Lower lobe of right lung (tissue), 2 donors: ENCODE data around the gene PLPP2. TPM values are rescaled to one million over a fixed set of nuclear protein-coding genes. Genes with fewer than 3 reads are reported as not detected.

ENCODE experiments used
- ATAC-seq, 2 donors: fragments of 200-7000 bp; cut with Tn5 transposase; one replicate each; pipeline ENCODE4 v1.9.1; 2020 to 2022; ENCODE audit warnings: mild to moderate bottlenecking in 2 of 2, moderate library complexity in 2 of 2
- DNase-seq: peaks from one replicate; pipeline ENCODE4 v3.0.0-alpha.2; 2020
- H3K27ac ChIP-seq: fragments of 200-600 bp; one replicate; pipeline ENCODE4 v1.8.0; 2022
- H3K27me3 ChIP-seq: fragments of 200-600 bp; one replicate; pipeline ENCODE4 v1.8.0; 2022; ENCODE audit warnings: low read depth
- H3K36me3 ChIP-seq: fragments of 200-600 bp; one replicate; pipeline ENCODE4 v1.8.0; 2022; ENCODE audit warnings: mild to moderate bottlenecking
- H3K4me1 ChIP-seq: fragments of 200-600 bp; one replicate; pipeline ENCODE4 v1.8.0; 2022
- H3K4me3 ChIP-seq: fragments of 200-600 bp; one replicate; pipeline ENCODE4 v1.8.0; 2022; ENCODE audit warnings: mild to moderate bottlenecking
- H3K9me3 ChIP-seq: fragments of 200-600 bp; one replicate; pipeline ENCODE4 v1.8.0; 2022
- intact Hi-C: fragments of 100-400 bp; cut with DNase I; formaldehyde crosslinking; loops from one replicate; pipeline ENCODE4 v1.11.0; 2022
- total RNA-seq: library from RNA; stranded (reverse); fragmentation: NEBNext Ultra II Directional; extraction: Animal tissue kit (Norgen Biotek cat#: 25700); gene quantifications from one replicate; pipeline ENCODE4 v1.2.1, GENCODE V29; 2021
- TF ChIP-seq, protein P1 (sequence below): fragments of 200-600 bp; IDR thresholded peaks from one replicate; pipeline ENCODE4 v1.8.0; 2022; ENCODE audit warnings: antibody characterized with exemption, mild to moderate bottlenecking
- donor health status: DM: no; HTN: yes; CAD: no; lungs with severe emphysema.

PLPP2 gene
- total RNA-seq, 1 donor from 2014 or later: 11.7 TPM

DNA sequence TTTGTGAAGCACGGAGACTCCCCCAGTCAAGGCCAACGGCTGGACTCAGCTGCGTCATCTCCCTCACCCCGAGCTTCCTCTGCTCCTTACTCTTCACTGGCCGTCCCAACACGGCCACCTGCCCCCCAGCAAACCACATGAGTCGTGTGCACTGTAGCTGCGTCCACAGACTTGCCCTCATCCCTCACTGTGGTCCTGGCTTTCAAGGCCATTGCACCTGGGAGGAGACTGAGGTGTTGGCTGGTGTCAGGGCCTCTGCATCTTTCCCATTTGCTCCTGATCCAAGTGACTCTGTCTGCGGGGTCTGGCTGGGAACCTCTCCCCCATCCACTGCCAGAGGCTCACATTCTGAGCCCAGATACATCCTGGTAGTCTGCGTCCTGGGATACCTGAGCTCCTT lies 11.5 kb downstream of the PLPP2 start:
- Histone ChIP-seq H3K4me1 (no peaks in the 10 kb centered on the region), H3K9me3 (no peaks in the 10 kb centered on the region), H3K4me3 (no peak overlapping the region), H3K27ac (no peak overlapping the region), H3K36me3 (no peaks in the 10 kb centered on the region), H3K27me3 (peaks cover 13% of the 10 kb centered on the region)
- TF ChIP-seq, protein P1, sequence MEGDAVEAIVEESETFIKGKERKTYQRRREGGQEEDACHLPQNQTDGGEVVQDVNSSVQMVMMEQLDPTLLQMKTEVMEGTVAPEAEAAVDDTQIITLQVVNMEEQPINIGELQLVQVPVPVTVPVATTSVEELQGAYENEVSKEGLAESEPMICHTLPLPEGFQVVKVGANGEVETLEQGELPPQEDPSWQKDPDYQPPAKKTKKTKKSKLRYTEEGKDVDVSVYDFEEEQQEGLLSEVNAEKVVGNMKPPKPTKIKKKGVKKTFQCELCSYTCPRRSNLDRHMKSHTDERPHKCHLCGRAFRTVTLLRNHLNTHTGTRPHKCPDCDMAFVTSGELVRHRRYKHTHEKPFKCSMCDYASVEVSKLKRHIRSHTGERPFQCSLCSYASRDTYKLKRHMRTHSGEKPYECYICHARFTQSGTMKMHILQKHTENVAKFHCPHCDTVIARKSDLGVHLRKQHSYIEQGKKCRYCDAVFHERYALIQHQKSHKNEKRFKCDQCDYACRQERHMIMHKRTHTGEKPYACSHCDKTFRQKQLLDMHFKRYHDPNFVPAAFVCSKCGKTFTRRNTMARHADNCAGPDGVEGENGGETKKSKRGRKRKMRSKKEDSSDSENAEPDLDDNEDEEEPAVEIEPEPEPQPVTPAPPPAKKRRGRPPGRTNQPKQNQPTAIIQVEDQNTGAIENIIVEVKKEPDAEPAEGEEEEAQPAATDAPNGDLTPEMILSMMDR: no peak
- ATAC-seq: no peak
- intact Hi-C loops: no loop called here
- no peak for DNase-seq

DNA sequence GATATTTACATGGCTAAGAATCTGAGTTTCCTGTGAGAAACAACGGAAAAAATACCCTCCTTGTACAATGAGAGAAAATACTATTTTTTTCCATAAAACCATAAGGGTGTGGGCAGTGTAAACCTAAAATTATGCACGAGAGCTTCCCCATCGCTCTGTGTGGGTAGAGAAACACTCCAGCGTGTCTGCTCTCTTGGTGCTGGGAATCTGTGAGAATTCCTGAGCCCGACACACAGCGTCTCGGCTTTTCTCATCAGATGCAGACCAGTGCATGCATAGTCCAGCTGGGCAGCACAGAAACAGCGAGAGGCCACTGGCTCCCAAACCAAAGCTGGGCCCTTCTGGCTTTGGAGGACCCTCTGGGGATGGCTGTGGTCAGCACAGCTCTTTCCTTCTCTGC lies 12.0 kb downstream of the PLPP2 start:
- DNase-seq (no peak), ATAC-seq (no peak)

DNA sequence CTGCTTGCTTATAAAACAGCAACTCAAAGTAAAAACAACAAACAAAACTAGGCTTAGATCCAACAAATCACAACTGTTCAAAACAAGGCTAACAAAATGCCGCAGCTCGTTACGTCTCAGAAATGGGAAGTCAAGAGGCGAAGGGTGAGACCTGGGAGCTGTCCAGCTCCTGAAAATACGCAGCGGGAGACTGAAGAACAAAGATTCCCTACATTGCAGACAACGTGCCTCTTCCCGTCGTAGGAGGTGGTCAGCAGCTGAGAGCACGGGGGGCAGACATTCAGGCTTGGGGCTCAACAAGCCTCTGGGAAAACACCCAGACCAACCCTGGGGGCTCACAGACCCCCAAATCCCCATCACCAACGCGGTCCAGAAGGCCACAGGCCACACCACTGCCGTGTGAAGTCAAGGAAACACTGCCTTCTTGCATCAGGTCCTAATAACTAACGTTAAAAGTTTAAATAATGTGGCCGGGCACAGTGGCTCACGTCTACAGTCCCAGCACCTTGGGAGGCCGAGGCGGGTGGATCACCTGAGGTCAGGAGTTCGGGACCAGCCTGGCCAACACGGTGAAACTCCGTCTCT lies 13.5 kb downstream of the PLPP2 start:
- Histone ChIP-seq H3K36me3 (no peaks in the 10 kb centered on the region), H3K4me3 (no peak overlapping the region), H3K27me3 (peaks cover 13% of the 10 kb centered on the region), H3K9me3 (no peaks in the 10 kb centered on the region), H3K27ac (no peak overlapping the region), H3K4me1 (no peaks in the 10 kb centered on the region)
- intact Hi-C loops: no loop called here
- DNase-seq (no peak), ATAC-seq (no peak)
- TF ChIP-seq, protein P1: no peak

More for the DNA sequence above, 12.0 kb downstream of the PLPP2 start:
- H3K27ac ChIP-seq: no peak overlapping the region
- H3K36me3 ChIP-seq: no peaks in the 10 kb centered on the region
- intact Hi-C loops: no loop called here
- H3K4me1 ChIP-seq: no peaks in the 10 kb centered on the region
- H3K4me3 ChIP-seq: no peak overlapping the region
- peaks cover 13% of the 10 kb centered on the region for H3K27me3 ChIP-seq
- H3K9me3 ChIP-seq: no peaks in the 10 kb centered on the region
- TF ChIP-seq, protein P1: no peak

DNA sequence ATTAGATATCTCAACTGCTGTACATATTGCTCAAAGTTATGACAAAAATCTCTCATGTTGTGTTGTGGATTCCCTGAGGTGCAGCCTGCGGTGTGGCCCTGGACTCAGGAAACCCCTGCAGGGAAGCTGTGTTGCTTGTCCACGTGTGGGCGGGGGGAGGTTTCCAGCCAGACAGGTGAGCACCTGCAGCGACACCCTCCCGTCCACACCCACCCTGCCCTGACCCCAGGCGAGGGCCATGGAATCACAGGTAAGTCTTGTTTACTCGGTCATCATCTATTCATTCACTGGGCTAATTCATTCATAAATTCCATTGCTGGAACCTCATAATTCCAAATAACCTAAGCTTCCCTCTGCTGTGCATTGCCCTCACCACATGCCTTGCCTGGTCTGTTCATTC lies 14.1 kb downstream of the PLPP2 start:
- Histone ChIP-seq H3K27ac (no peak overlapping the region), H3K4me1 (no peaks in the 10 kb centered on the region), H3K36me3 (no peaks in the 10 kb centered on the region), H3K4me3 (no peak overlapping the region), H3K27me3 (peaks cover 13% of the 10 kb centered on the region), H3K9me3 (no peaks in the 10 kb centered on the region)
- TF ChIP-seq, protein P1: no peak
- ATAC-seq (no peak), DNase-seq (no peak)
- intact Hi-C loops: no loop called here

DNA sequence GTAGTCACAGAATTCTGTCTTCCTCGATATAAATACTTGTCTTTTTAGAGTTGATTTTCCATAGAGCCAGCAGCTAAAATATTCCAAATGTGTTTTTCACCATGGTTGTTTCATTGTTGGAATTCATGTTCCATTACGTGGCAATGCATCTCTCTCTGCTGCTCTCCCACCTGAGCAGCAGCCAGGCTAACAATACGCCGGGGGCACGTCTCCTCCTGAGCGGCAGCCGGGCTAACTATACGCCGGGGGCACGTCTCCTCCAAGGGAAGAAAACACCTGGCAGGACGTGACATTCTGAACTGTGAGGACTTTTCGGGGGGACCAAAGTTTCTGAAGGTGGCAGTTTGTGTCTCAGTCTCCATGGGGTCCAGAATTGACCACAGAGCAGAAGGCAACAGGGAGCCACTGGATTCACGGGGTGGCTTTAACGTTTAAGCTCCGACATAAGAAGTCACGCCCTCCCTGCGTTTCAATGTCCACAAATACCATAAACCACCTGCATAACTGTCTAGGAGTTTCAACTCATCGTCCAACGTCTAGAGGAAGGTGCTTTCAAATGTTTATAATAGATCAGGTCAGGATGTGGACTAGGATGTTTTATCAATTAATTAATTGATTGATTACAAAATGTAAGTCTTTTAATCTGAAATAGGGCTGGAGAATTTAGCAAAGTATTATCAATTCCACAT lies 15.1 kb downstream of the PLPP2 start:
- Histone ChIP-seq H3K27ac (no peak overlapping the region), H3K4me3 (no peak overlapping the region), H3K9me3 (no peaks in the 10 kb centered on the region), H3K36me3 (no peaks in the 10 kb centered on the region), H3K27me3 (peaks cover 13% of the 10 kb centered on the region), H3K4me1 (no peaks in the 10 kb centered on the region)
- intact Hi-C loops: no loop called here
- TF ChIP-seq, protein P1: no peak
- ATAC-seq: no peak
- no peak for DNase-seq
